SU-DHL-6 (cell line): ENCODE data around the gene DNAH7.

ENCODE experiments used
- H2AFZ ChIP-seq: fragments of 200-600 bp; sonication (generic); 2 replicates; pipeline ENCODE4 v1.6.1; 2014; ENCODE audit warnings: low read depth, mild to moderate bottlenecking, moderate library complexity, mixed read lengths, antibody characterized with exemption, low read length; ENCODE audit not compliant: severe bottlenecking
- H3F3A ChIP-seq: fragments of 200-600 bp; shearing (Covaris generic); 2 replicates; pipeline ENCODE4 v1.6.0; 2016; ENCODE audit warnings: antibody characterized with exemption, mild to moderate bottlenecking; ENCODE audit not compliant: insufficient read depth
- H3K27ac ChIP-seq: fragments of 200-600 bp; sonication (generic); 2 replicates; pipeline ENCODE4 v1.5.1; 2016; ENCODE audit warnings: low read depth, mild to moderate bottlenecking, low read length, moderate library complexity, mixed read lengths
- H3K27me3 ChIP-seq: fragments of 200-600 bp; sonication (generic), shearing (Covaris generic); 2 replicates; pipeline ENCODE4 v1.6.0; 2014; ENCODE audit warnings: mild to moderate bottlenecking, low read length
- H3K36me3 ChIP-seq: fragments of 200-600 bp; sonication (generic); 2 replicates; pipeline ENCODE4 v1.6.1; 2014; ENCODE audit warnings: mild to moderate bottlenecking, low read length, mixed read lengths
- H3K4me2 ChIP-seq: fragments of 300-600, 200-600 bp; shearing (Covaris generic), sonication (generic); 2 replicates; pipeline ENCODE4 v1.6.0; 2014; ENCODE audit warnings: low read length, low read depth, mild to moderate bottlenecking; ENCODE audit not compliant: poor library complexity, severe bottlenecking
- H3K4me3 ChIP-seq: fragments of 200-600 bp; sonication (generic); 2 replicates; pipeline ENCODE4 v1.5.1; 2014; ENCODE audit warnings: antibody characterized with exemption, low read length, mild to moderate bottlenecking, mixed read lengths; ENCODE audit not compliant: insufficient read depth, poor library complexity, severe bottlenecking
- H3K79me2 ChIP-seq: fragments of 200-600 bp; sonication (generic); 2 replicates; pipeline ENCODE4 v1.6.1; 2014; ENCODE audit warnings: mild to moderate bottlenecking, low read length, moderate library complexity; ENCODE audit not compliant: insufficient read depth
- H3K9ac ChIP-seq: fragments of 200-600 bp; sonication (generic); 2 replicates; pipeline ENCODE4 v1.7.0; 2014; ENCODE audit warnings: mild to moderate bottlenecking, low read length
- H3K9me2 ChIP-seq: fragments of 200-600 bp; sonication (generic); replicated peaks from 2 replicates; pipeline ENCODE4 v1.6.1; 2014; ENCODE audit warnings: low read length; ENCODE audit not compliant: insufficient read depth
- H3K9me3 ChIP-seq: fragments of 200-600 bp; sonication (generic); 2 replicates; pipeline ENCODE4 v1.6.1; 2014; ENCODE audit warnings: low read length, mixed read lengths; ENCODE audit not compliant: insufficient read depth
- H4K20me1 ChIP-seq: fragments of 200-600 bp; sonication (generic); 2 replicates; pipeline ENCODE4 v1.6.1; 2014; ENCODE audit warnings: low read depth, mild to moderate bottlenecking, antibody characterized with exemption, low read length, moderate library complexity, mixed read lengths
- CTCF ChIP-seq: fragments of 200-600 bp; sonication (generic); IDR thresholded peaks from one replicate; pipeline ENCODE4 v1.5.1; 2017; ENCODE audit warnings: antibody characterized with exemption, mild to moderate bottlenecking, low read length, moderate library complexity; ENCODE audit not compliant: insufficient read depth, poor library complexity, severe bottlenecking
- EZH2phosphoT487 ChIP-seq: fragments of 200-600 bp; sonication (generic), shearing (Covaris generic); conservative IDR thresholded peaks from 2 replicates; pipeline ENCODE4 v1.6.1; 2018; ENCODE audit warnings: mild to moderate bottlenecking, antibody characterized with exemption, low read length, moderate library complexity, mixed read lengths

DNAH7 gene

GRCh38 chr2:195863121-195863520 lies 205.5 kb downstream of the DNAH7 start:
- Histone ChIP-seq H2AFZ (no peak overlapping the region), H4K20me1 (no peaks in the 10 kb centered on the region)
- TF ChIP-seq EZH2phosphoT487 (no peak), CTCF (no peak)

DNA sequence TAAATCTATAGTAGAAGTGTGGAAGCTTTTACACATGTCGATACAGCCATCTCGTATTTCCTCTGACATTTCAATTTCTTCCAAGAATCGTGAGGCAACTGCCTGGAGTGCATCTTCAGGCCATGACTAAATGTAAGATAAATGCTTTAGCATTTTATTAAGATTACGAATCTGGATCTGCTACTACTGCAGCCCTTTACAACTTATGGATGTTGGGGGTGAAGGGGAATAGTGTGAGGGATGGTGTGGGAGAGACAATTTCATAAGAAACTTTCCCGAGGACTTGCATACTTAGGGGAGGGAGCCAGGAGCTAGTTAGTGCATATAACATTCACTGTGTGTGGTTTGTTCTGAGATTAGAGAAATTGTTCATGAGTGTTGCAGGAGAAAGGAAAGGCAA lies 206.8 kb downstream of the DNAH7 start:
- H2AFZ ChIP-seq = no peak overlapping the region
- H3K4me2 ChIP-seq = no peak overlapping the region
- no peaks in the 10 kb centered on the region for H3K9me2 ChIP-seq
- no peak for TF ChIP-seq EZH2phosphoT487
- TF ChIP-seq CTCF = no peak
- H3K9ac ChIP-seq = no peak overlapping the region
- H3F3A ChIP-seq = no peaks in the 10 kb centered on the region
- no peaks in the 10 kb centered on the region for H4K20me1 ChIP-seq
- H3K27ac ChIP-seq = no peak overlapping the region
- H3K9me3 ChIP-seq = no peaks in the 10 kb centered on the region
- no peaks in the 10 kb centered on the region for H3K27me3 ChIP-seq
- no peaks in the 10 kb centered on the region for H3K36me3 ChIP-seq
- H3K79me2 ChIP-seq = no peaks in the 10 kb centered on the region
- no peak overlapping the region for H3K4me3 ChIP-seq

More at GRCh38 chr2:195863121-195863520, 205.5 kb downstream of the DNAH7 start:
- no peak overlapping the region for H3K27ac ChIP-seq
- H3K27me3 ChIP-seq = no peaks in the 10 kb centered on the region
- H3K9ac ChIP-seq = no peak overlapping the region
- H3K9me2 ChIP-seq = no peaks in the 10 kb centered on the region
- H3F3A ChIP-seq = no peaks in the 10 kb centered on the region
- no peaks in the 10 kb centered on the region for H3K36me3 ChIP-seq
- no peak overlapping the region for H3K4me2 ChIP-seq
- no peaks in the 10 kb centered on the region for H3K79me2 ChIP-seq
- no peaks in the 10 kb centered on the region for H3K9me3 ChIP-seq
- no peak overlapping the region for H3K4me3 ChIP-seq

GRCh38 chr2:195859513-195859912 lies 209.1 kb downstream of the DNAH7 start:
- Histone ChIP-seq H3K4me2 (no peak overlapping the region), H3K36me3 (no peaks in the 10 kb centered on the region), H4K20me1 (no peaks in the 10 kb centered on the region), H3K4me3 (no peak overlapping the region), H3F3A (no peaks in the 10 kb centered on the region), H3K79me2 (no peaks in the 10 kb centered on the region), H3K9me3 (no peaks in the 10 kb centered on the region), H3K9me2 (no peaks in the 10 kb centered on the region), H2AFZ (no peak overlapping the region), H3K27me3 (no peaks in the 10 kb centered on the region), H3K9ac (no peak overlapping the region), H3K27ac (no peak overlapping the region)
- TF ChIP-seq CTCF = no peak
- no peak for TF ChIP-seq EZH2phosphoT487

DNA sequence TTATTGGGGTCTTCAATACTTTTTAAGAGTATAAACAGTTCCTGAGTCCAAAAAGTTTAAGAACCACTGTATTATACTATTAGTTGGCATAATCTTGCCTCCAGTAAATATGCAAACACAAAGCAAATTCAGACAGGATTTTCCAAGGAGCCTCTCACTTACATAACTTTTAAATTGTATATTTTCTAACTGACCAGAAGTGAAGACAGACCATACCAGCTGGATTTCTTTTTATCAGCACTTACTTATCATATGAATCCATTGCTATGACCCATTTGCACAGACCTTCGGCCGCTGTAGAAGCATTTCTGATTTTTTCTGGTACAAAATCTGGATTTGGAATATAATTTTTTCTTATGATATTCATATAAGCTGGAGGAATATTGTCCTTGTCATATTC lies 211.5 kb downstream of the DNAH7 start:
- no peaks in the 10 kb centered on the region for H3K36me3 ChIP-seq
- no peaks in the 10 kb centered on the region for H3K79me2 ChIP-seq
- no peaks in the 10 kb centered on the region for H3F3A ChIP-seq
- no peaks in the 10 kb centered on the region for H3K9me3 ChIP-seq
- H3K4me3 ChIP-seq = no peak overlapping the region
- TF ChIP-seq EZH2phosphoT487 = no peak
- no peak for TF ChIP-seq CTCF
- H3K9me2 ChIP-seq = no peaks in the 10 kb centered on the region
- H3K4me2 ChIP-seq = no peak overlapping the region
- no peak overlapping the region for H2AFZ ChIP-seq
- H3K27ac ChIP-seq = no peak overlapping the region
- H4K20me1 ChIP-seq = no peaks in the 10 kb centered on the region
- no peak overlapping the region for H3K9ac ChIP-seq
- H3K27me3 ChIP-seq = no peaks in the 10 kb centered on the region
